ENCODE results near the gene NFKBIL1. TPM values are rescaled to one million over a fixed set of nuclear protein-coding genes. Genes with fewer than 3 reads are reported as not detected.

The NFKBIL1 gene
- total and polyA plus RNA-seq, 9 of the 15 experiments (the other 6 are each of a cell fraction or from before 2014, with no cell fraction given) = 0.49 to 33.1 (median 7.6) TPM

DNA sequence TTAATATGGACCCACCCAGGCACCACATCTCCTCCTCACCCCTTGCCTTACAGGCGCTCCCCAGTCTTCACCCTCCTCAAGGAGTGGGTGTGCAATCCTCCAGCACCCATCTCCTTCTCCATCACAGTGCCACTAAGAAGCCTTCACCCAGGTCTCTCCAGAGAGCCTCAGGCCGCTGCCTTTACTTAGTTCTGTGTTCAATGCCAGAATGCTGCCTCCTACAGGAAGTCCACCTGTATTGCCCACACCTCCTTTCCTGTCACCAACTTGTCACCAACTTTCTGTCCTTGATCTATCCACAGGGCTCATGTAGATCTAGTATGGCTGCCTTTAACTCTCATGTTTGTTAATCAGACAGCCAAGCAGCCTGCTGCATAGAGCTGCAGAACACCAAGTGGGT lies 38.1 kb downstream of the NFKBIL1 start (continued):
- TF ChIP-seq, protein P1, sequence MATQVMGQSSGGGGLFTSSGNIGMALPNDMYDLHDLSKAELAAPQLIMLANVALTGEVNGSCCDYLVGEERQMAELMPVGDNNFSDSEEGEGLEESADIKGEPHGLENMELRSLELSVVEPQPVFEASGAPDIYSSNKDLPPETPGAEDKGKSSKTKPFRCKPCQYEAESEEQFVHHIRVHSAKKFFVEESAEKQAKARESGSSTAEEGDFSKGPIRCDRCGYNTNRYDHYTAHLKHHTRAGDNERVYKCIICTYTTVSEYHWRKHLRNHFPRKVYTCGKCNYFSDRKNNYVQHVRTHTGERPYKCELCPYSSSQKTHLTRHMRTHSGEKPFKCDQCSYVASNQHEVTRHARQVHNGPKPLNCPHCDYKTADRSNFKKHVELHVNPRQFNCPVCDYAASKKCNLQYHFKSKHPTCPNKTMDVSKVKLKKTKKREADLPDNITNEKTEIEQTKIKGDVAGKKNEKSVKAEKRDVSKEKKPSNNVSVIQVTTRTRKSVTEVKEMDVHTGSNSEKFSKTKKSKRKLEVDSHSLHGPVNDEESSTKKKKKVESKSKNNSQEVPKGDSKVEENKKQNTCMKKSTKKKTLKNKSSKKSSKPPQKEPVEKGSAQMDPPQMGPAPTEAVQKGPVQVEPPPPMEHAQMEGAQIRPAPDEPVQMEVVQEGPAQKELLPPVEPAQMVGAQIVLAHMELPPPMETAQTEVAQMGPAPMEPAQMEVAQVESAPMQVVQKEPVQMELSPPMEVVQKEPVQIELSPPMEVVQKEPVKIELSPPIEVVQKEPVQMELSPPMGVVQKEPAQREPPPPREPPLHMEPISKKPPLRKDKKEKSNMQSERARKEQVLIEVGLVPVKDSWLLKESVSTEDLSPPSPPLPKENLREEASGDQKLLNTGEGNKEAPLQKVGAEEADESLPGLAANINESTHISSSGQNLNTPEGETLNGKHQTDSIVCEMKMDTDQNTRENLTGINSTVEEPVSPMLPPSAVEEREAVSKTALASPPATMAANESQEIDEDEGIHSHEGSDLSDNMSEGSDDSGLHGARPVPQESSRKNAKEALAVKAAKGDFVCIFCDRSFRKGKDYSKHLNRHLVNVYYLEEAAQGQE (IDR thresholded peaks at IDR 0.05; ENCODE audit: borderline replicate concordance) = peak; percentile 29; the same call in 1 of the 2 replicates
- TF ChIP-seq, protein P1 (CRISPR knock-in tag; IDR thresholded peaks at IDR 0.05; ENCODE audit: low read depth) = no peak
- TF ChIP-seq XRCC3 (IDR thresholded peaks at IDR 0.05) (no peak), RCOR1 (IDR thresholded peaks at IDR 0.05; ENCODE audit: borderline replicate concordance in 1 of 2, low read depth in 2 of 2, low read length in 2 of 2) (peak in 1 of 2 experiments; percentile 80; a peak in 2 of 4 replicates), FOXA3 (CRISPR knock-in tag; conservative IDR thresholded peaks at IDR 0.05 in 1 of 2, IDR thresholded peaks at IDR 0.05 in 1 of 2) (no peak), SP1 (CRISPR knock-in tag; IDR thresholded peaks at IDR 0.05) (peak; percentile 63; the same call in 1 of the 2 replicates), ZNF561 (CRISPR knock-in tag; conservative IDR thresholded peaks at IDR 0.05) (no peak), PPARD (CRISPR knock-in tag; IDR thresholded peaks at IDR 0.05) (no peak), RBM25 (IDR thresholded peaks at IDR 0.05; ENCODE audit: low read depth, low read length, severe bottlenecking) (peak; percentile 90)
- TF ChIP-seq, protein P2, sequence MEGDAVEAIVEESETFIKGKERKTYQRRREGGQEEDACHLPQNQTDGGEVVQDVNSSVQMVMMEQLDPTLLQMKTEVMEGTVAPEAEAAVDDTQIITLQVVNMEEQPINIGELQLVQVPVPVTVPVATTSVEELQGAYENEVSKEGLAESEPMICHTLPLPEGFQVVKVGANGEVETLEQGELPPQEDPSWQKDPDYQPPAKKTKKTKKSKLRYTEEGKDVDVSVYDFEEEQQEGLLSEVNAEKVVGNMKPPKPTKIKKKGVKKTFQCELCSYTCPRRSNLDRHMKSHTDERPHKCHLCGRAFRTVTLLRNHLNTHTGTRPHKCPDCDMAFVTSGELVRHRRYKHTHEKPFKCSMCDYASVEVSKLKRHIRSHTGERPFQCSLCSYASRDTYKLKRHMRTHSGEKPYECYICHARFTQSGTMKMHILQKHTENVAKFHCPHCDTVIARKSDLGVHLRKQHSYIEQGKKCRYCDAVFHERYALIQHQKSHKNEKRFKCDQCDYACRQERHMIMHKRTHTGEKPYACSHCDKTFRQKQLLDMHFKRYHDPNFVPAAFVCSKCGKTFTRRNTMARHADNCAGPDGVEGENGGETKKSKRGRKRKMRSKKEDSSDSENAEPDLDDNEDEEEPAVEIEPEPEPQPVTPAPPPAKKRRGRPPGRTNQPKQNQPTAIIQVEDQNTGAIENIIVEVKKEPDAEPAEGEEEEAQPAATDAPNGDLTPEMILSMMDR (IDR thresholded peaks at IDR 0.05 in 2 of 3, conservative IDR thresholded peaks at IDR 0.05 in 1 of 3; ENCODE audit: insufficient read depth in 2 of 3, low read depth in 1 of 3, low read length in 3 of 3) = peak; percentile 64 to 81 (median 74)
- TF ChIP-seq, protein P3, sequence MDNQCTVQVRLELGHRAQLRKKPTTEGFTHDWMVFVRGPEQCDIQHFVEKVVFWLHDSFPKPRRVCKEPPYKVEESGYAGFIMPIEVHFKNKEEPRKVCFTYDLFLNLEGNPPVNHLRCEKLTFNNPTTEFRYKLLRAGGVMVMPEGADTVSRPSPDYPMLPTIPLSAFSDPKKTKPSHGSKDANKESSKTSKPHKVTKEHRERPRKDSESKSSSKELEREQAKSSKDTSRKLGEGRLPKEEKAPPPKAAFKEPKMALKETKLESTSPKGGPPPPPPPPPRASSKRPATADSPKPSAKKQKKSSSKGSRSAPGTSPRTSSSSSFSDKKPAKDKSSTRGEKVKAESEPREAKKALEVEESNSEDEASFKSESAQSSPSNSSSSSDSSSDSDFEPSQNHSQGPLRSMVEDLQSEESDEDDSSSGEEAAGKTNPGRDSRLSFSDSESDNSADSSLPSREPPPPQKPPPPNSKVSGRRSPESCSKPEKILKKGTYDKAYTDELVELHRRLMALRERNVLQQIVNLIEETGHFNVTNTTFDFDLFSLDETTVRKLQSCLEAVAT (IDR thresholded peaks at IDR 0.05) = no peak
- TF ChIP-seq, protein P4, sequence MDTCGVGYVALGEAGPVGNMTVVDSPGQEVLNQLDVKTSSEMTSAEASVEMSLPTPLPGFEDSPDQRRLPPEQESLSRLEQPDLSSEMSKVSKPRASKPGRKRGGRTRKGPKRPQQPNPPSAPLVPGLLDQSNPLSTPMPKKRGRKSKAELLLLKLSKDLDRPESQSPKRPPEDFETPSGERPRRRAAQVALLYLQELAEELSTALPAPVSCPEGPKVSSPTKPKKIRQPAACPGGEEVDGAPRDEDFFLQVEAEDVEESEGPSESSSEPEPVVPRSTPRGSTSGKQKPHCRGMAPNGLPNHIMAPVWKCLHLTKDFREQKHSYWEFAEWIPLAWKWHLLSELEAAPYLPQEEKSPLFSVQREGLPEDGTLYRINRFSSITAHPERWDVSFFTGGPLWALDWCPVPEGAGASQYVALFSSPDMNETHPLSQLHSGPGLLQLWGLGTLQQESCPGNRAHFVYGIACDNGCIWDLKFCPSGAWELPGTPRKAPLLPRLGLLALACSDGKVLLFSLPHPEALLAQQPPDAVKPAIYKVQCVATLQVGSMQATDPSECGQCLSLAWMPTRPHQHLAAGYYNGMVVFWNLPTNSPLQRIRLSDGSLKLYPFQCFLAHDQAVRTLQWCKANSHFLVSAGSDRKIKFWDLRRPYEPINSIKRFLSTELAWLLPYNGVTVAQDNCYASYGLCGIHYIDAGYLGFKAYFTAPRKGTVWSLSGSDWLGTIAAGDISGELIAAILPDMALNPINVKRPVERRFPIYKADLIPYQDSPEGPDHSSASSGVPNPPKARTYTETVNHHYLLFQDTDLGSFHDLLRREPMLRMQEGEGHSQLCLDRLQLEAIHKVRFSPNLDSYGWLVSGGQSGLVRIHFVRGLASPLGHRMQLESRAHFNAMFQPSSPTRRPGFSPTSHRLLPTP (IDR thresholded peaks at IDR 0.05; ENCODE audit: borderline replicate concordance, extremely low read depth, insufficient read length) = peak; percentile 77
